HG03103 (cell line): Measurements from ENCODE around the gene ZGPAT.

Experiments
- ATAC-seq: cut with Tn5 transposase; IDR thresholded peaks from one replicate; pipeline ENCODE4 v1.9.1; 2021; ENCODE audit warnings: low read depth; ENCODE audit not compliant: unreplicated experiment

The ZGPAT gene

GRCh38 chr20:63777614-63778013 is 69.8 kb downstream of the ZGPAT start:
- no peak for ATAC-seq

GRCh38 chr20:63778034-63778752 is 70.4 kb downstream of the ZGPAT start:
- ATAC-seq: no peak

DNA sequence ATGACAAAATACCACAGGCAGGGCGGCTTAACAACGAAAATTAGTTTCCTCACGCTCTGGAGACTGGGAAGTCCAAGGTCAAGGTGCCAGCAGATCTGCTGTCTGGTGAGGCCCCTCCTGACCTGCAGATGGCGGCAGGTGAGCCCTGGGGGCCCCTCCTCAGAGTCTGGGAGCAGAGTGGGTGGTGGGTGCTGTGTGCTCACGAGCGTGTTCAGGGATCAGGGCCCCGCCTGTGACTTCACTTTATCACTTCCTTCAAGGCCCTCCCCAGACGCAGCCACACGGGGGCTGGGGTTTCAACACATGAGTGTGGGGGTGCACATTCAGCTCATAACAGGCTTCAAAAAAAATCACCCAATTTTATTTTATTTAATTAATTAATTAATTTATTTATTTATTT is 71.0 kb downstream of the ZGPAT start:
- no peak for ATAC-seq

DNA sequence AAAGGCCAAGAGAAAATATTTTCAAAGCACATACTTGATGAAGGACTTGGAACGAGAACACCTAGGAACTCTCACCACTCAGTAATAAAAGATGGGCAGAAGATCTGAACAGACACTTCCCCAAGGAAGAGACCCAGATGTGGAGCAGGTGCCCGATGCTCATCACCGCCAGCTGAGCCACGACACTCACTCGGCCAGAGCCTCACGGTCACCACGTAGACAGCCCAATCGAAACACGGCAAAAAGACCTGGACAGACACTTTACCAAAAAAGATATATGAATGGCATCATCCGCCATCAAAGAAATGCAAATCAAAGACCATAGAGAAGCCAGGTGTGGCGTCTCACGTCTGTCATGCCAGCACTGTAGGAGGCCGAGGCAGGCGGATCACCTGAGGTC is 73.3 kb downstream of the ZGPAT start:
- ATAC-seq: no peak

DNA sequence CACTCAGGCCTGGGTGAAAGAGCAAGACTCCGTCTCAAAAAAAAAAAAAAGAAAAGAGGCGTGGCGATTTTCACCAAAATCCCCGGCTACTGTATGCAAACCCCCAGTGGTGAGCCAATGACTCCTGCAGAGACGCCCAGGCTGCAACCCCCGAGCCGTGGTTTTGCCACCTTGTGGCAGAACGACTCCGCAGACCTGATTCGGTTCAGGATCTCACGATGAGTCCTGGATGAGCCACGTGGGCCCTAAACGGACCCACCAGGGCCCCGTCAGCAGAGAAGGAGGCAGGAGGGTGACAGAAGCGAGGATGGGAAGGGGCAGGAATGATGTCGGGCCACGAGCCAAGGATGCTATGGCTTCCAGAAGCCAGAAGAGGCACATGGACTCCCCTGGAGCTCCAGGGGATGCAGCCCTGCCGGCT is 74.2 kb downstream of the ZGPAT start:
- no peak for ATAC-seq

DNA sequence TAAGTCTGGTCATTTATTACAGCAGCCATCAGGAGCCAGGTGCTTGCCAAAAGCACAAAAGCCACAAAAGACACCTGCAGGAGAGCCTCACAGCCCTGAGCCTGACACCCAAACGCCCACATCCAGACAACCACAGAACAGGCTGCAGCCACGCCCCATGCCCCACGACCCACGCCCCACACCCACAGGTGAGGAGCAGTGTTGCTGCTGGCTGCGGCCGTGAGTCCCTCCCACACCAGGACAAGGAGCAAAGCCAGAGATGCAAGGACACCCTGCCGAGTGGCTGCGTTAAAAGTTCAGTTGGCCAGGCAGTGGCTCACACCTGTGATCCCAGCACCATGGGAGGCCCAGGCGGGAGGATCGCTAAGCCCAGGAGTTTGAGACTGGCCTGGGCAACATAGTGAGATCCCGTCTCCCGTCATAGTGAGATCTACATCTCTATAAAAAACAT is 74.7 kb downstream of the ZGPAT start:
- no peak for ATAC-seq

DNA sequence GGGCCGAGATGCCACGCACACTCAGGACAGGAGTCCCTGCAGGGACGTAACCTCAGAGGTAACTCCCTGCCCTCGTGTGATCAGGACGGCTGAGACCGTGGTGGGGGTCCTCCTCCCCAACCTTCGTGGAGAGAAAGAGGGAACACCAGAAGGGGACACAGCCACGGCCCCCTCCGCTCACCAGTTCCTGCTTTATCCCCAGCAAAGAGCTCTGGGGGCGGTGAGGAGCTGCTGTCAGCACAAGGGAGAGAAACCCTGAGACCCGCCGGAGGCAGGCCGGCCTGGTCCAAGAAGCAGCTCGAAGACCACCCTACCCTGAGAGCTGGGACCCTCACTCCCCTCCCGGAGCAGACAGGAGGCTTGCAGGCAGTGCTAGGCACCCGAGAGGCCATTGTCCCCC is 76.1 kb downstream of the ZGPAT start:
- ATAC-seq: no peak

GRCh38 chr20:63785691-63786131 is 77.9 kb downstream of the ZGPAT start:
- ATAC-seq: no peak
